IPS DF 6.9 (cell line): ENCODE data around the gene ZNF791.
"Not testable (repeated sequence)": the region's sequence is repeated elsewhere in the genome, so short reads cannot be mapped to it uniquely, and the experiment has no call there.

Experiments
- DNase-seq: peaks from one replicate; pipeline ENCODE4 v3.0.0-alpha.2; 2013; ENCODE audit warnings: low read depth, low spot score
- H3K27ac ChIP-seq: one replicate; pipeline ENCODE4 v1.5.1; 2013; ENCODE audit warnings: low read length, control low read depth
- H3K27me3 ChIP-seq: 2 replicates; pipeline ENCODE4 v1.6.1; 2013; ENCODE audit warnings: mild to moderate bottlenecking, low read length; ENCODE audit not compliant: control insufficient read depth, insufficient read depth
- H3K36me3 ChIP-seq: 2 replicates; pipeline ENCODE4 v1.6.1; 2013; ENCODE audit warnings: low read length; ENCODE audit not compliant: control insufficient read depth, insufficient read depth
- H3K4me1 ChIP-seq: 2 replicates; pipeline ENCODE4 v1.6.1; 2013; ENCODE audit warnings: low read length; ENCODE audit not compliant: control insufficient read depth, insufficient read depth
- H3K4me3 ChIP-seq: 2 replicates; pipeline ENCODE4 v1.5.1; 2013; ENCODE audit warnings: mild to moderate bottlenecking, low read length
- H3K9me3 ChIP-seq: 2 replicates; pipeline ENCODE4 v1.6.1; 2013; ENCODE audit warnings: low read length, inconsistent platforms; ENCODE audit not compliant: control insufficient read depth, insufficient read depth
- WGBS: extraction: QIAGEN DNeasy Blood & Tissue Kit; methylation state at CpG from one replicate; pipeline ENCODE4 v1.1.7; 2013; ENCODE audit warnings: mixed read lengths, missing lambda C conversion rate; ENCODE audit not compliant: insufficient read length, insufficient coverage; 5-methylcytosine and 5-hydroxymethylcytosine counted together

ZNF791 gene

DNA sequence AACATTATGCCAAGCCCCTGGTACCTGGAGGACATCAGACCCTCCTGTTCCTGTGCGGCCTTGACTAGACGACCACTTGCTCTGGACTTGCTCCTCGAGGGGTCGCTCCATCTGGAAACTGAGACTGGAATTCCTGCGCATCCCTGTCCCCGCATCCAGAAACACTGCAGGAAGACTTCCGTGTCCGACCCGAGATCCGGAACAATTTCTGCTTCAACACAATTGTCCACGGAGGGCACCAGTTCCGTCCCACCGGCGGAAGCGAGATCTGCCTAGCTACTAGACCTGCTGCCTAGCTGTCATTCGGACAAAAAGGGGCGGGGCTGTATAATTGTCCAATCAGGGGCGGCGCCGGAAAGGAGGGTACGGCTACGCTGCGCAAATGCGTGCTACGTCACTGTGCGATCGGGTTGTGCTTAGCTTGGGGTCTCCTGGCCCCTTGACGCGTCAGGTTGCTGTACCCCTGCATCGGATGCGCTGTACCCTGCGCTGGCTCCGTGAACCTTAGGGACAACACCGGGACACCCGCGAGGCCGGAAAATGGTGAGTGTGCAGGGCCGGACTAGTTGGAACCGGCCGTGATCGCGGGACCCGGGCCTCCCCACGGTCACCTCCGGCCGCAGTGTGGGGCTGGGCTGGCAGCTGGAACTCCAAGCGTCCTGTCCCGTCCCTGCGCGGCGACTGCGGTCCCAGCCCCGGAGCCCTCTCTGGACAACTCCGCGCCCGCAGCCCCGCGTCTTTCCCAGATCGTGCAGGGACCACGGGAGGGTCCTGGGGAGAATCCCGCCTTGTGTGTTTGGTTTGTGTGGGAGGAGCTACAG is at the start of gene ZNF791, which contains the start of gene ZNF490:
Gene ZNF791, plus strand, starts transcription at position 381 of the 821 bp plus-strand sequence. Its CDS starts 160 bp downstream, at position 541.
Gene ZNF490, minus strand, starts transcription at position 274 of the 821 bp plus-strand sequence. Its CDS starts 133 bp downstream, at position 141.
- H3K36me3 ChIP-seq: no peaks in the 10 kb centered on the region; the same call in 1 of the 2 replicates
- WGBS: no CpG with 5 or more reads among the region's 61 CpGs
- peak within 1 kb of the TSS; percentile 68 for H3K4me3 ChIP-seq

DNA sequence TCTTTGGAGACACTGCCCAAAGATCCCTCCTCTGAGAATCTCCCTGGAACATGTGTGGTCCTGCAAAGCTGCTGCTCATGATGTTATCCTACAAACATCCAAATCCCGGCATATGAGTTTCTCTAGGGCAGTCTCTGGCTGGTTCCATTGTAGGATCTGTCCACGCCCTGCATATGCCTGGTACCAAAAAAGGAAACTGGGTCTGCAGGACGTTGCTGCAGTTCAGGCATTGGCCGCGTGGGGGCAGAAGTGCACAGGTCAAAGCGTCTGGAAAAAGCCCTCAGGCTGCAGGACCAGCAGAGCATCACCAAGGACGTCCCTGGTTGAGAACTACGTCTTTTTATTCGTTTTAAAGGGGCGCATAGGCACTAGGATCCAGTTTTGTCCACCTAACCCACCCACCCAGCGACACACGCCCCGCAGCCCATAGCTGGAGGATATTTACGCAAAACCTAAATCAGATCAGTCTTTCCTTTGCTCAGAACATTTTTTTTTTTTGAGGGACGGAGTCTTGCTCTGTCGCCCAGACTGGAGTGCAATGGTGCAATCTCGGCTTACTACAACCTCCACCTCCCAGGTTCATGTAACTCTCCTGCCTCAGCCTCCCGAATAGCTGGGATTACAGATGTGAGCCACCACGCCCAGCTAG is 46.6 kb upstream of the ZNF791 start:
- DNase-seq: peak; percentile 73
- Histone ChIP-seq H3K27me3 (no peaks in the 10 kb centered on the region), H3K4me1 (no peaks in the 10 kb centered on the region), H3K4me3 (no peak overlapping the region), H3K27ac (no peak overlapping the region), H3K9me3 (no peaks in the 10 kb centered on the region), H3K36me3 (no peaks in the 10 kb centered on the region)
- no CpG with 5 or more reads among the region's 19 CpGs for WGBS

More for the DNA sequence above, at the start of gene ZNF791, which contains the start of gene ZNF490:
- DNase-seq: peak; percentile 97
- Histone ChIP-seq H3K4me1 (no peaks in the 10 kb centered on the region), H3K27ac (no peak within 1 kb of the TSS), H3K27me3 (no peaks in the 10 kb centered on the region), H3K9me3 (no peaks in the 10 kb centered on the region)

DNA sequence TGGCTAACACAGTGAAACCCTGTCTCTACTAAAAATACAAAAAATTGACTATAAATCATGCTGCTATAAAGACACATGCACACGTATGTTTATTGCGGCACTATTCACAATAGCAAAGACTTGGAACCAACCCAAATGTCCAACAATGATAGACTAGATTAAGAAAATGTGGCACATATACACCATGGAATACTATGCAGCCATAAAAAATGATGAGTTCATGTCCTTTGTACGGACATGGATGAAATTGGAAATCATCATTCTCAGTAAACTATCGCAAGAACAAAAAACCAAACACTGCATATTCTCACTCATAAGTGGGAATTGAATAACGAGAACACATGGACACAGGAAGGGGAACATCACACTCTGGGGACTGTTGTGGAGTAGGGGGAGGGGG is 44.3 kb upstream of the ZNF791 start:
- not testable (repeated sequence) for H3K27me3 ChIP-seq, H3K4me1 ChIP-seq, H3K27ac ChIP-seq, H3K9me3 ChIP-seq, H3K4me3 ChIP-seq, DNase-seq, H3K36me3 ChIP-seq
- WGBS: no CpG with 5 or more reads among the region's 5 CpGs

DNA sequence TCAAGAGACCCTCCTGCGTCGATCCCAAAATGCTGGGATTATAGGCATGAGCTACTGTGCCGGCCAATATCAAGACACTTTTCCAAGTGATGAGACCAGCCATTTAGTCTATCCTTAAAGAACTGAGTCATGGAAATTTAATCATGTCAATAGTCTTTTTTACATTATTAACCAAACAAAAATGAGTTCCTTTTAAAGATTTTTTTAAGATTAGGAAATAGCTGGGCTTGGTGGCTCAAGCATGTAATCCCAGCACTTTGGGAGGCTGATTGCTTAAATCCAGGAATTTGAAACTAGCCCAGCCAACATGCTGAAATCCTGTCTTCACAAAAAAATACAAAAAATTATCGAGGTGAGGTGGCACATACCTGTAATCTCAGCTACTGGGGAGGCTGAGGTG is 42.8 kb upstream of the ZNF791 start:
- no peak overlapping the region for H3K4me3 ChIP-seq
- no peaks in the 10 kb centered on the region for H3K36me3 ChIP-seq
- H3K27ac ChIP-seq: no peak overlapping the region
- no peaks in the 10 kb centered on the region for H3K9me3 ChIP-seq
- H3K4me1 ChIP-seq: no peaks in the 10 kb centered on the region
- H3K27me3 ChIP-seq: no peaks in the 10 kb centered on the region
- DNase-seq: no peak
- no CpG with 5 or more reads among the region's 4 CpGs for WGBS

DNA sequence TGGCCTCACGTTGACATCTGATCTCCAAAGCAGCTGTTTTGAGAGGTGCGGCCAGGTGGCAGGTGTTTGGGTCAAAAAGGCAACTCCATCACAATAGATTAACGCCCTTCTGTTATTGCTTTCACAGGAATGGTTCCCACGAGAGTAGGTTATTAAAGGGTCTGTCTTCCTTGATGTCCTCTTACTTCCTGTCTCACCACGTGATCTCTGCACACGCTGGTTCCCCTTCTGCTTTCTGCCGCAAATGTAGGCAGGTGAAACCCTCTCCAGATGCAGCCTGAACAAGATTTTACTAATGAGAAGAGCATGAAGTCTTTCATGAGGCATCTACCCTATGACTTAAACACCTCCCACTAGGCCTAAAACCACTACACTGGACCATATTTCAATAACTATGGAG is 36.7 kb upstream of the ZNF791 start:
- Histone ChIP-seq H3K4me1 (no peaks in the 10 kb centered on the region), H3K27ac (no peak overlapping the region), H3K9me3 (no peaks in the 10 kb centered on the region), H3K27me3 (no peaks in the 10 kb centered on the region), H3K4me3 (no peak overlapping the region), H3K36me3 (no peaks in the 10 kb centered on the region)
- no peak for DNase-seq
- WGBS: no CpG with 5 or more reads among the region's 7 CpGs

DNA sequence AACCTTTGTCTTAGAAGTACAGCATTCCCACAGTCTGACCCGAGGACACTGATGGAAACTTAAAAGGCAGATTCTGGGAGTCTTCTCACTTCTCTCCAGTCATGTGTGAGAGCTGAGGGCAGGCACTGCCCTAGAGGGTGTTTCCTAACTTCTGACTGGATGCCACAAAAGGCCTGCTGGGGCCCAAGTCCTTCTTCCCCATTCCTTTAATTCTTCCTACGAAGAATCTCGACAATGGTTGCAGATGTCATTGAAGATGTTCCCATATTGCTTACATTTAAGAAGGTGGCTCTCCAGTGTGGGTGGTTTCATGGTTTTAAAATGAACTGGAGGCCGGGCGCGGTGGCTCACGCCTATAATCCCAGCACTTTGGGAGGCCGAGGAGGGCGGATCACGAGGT is 32.1 kb upstream of the ZNF791 start:
- no CpG with 5 or more reads among the region's 10 CpGs for WGBS
- Histone ChIP-seq H3K4me3 (no peak overlapping the region), H3K4me1 (no peaks in the 10 kb centered on the region), H3K36me3 (peaks cover 10% of the 10 kb centered on the region; the same call in 1 of the 2 replicates), H3K9me3 (peaks cover 4% of the 10 kb centered on the region), H3K27me3 (no peaks in the 10 kb centered on the region), H3K27ac (no peak overlapping the region)
- no peak for DNase-seq

DNA sequence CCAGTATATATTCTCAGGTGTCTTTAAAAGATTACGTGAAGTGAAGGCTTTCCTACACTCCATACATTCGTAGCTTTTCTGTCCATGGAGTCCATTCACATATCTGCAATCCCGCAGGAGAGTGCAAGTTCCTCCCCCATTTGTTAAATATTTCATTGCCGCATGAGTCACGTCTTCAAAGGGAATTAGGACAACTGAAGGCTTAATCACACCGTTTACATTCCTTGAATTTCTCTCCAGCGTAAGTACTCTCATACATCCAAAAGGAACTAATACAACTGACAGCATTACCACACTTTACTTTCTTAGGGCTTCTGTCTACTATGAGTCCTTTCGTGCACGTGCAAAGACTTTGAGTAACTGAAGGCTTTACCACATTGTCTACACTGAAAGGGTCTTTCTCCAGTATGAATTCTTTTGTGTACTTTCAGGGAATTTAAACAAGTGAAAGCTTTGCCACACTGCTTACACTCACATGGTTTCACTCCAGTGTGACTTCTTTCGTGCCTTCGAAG is 30.5 kb upstream of the ZNF791 start:
- no peak for DNase-seq
- Histone ChIP-seq H3K36me3 (peaks cover 10% of the 10 kb centered on the region; the same call in 1 of the 2 replicates), H3K4me1 (no peaks in the 10 kb centered on the region), H3K9me3 (peaks cover 4% of the 10 kb centered on the region), H3K27ac (no peak overlapping the region), H3K4me3 (no peak overlapping the region), H3K27me3 (no peaks in the 10 kb centered on the region)
- WGBS: no CpG with 5 or more reads among the region's 11 CpGs

DNA sequence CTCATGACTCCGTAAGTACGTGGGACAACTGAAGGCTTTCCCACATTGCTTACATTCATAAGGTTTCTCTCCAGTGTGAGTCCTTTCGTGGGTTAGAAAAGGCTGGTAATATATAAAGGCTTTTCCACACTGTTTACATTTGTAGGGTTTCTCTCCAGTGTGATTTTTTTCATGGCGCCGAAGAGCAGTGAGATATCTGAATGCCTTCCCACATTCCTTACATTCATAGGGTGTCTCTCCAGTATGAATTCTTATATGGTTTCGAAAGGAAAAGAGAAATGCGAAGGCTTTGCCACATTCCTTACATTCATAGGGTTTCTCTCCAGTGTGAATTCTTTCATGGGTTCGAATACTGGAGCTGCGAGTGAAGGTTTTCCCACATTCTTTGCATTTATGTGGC is 29.6 kb upstream of the ZNF791 start:
- Histone ChIP-seq H3K36me3 (peaks cover 10% of the 10 kb centered on the region; the same call in 1 of the 2 replicates), H3K27ac (no peak overlapping the region), H3K9me3 (peaks cover 4% of the 10 kb centered on the region), H3K4me3 (no peak overlapping the region), H3K4me1 (no peaks in the 10 kb centered on the region), H3K27me3 (no peaks in the 10 kb centered on the region)
- no peak for DNase-seq
- no CpG with 5 or more reads among the region's 9 CpGs for WGBS

DNA sequence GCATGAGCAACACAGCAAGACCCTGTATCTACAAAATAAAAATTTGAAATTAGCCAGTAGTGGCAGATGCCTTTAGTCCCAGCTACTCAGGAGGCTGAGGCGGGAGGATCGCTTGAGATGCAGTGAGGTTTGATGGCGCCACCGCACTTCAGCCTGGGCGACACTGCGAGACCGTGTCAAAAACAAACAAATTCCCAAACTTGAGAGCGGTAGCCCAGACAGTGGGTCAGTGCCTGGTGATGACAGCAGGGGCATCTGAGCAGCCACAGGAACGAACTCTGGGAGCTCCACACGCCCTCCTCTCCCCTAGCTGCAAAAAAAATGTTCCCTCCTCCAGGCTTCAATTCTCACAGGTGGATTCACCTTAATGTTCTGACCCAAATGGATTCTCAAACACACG is 14.2 kb upstream of the ZNF791 start:
- Histone ChIP-seq H3K36me3 (no peaks in the 10 kb centered on the region), H3K4me1 (no peaks in the 10 kb centered on the region), H3K27ac (no peak overlapping the region), H3K4me3 (no peak overlapping the region), H3K9me3 (no peaks in the 10 kb centered on the region), H3K27me3 (no peaks in the 10 kb centered on the region)
- DNase-seq: no peak
- WGBS: no CpG with 5 or more reads among the region's 11 CpGs

DNA sequence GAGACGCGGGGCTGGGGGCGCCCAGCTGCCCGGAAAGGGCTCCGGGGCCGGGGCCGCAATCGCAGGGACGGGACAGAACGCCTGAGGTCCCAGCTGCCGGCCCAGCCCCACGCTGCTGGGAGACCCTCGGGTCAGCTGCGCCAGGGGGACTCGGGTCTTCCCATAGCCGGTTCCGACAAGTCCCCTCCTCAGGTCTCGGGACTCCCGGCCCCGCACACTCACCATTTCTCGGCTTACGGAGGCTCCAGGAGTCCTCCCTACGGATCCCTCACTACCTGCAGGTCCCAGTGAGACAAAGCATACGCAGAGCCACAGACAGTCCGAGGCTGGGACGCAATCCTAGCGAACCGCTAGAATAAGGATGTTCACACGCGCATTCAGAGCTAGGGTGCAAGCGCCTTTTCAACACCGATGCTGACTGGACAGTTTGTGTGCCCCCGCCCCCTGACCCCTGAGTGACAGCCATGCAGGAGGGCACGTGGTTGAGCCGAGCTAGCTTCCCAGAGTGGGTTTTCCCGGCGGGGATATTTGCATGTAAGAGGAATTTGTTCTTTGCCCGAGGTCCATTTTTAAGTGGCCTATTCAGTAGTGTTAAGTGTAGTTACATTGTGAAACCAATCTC is 13.7 kb upstream of the ZNF791 start:
- Histone ChIP-seq H3K9me3 (no peaks in the 10 kb centered on the region), H3K27me3 (no peaks in the 10 kb centered on the region), H3K4me1 (no peaks in the 10 kb centered on the region), H3K4me3 (no peak overlapping the region), H3K27ac (no peak overlapping the region), H3K36me3 (no peaks in the 10 kb centered on the region)
- no CpG with 5 or more reads among the region's 38 CpGs for WGBS
- DNase-seq: no peak
